Amniotic epithelial cell (primary cell): ENCODE data around the gene NDUFV1.
"Not testable (repeated sequence)": the region's sequence is repeated elsewhere in the genome, so short reads cannot be mapped to it uniquely, and the experiment has no call there.

ENCODE experiments used
- DNase-seq: peaks from one replicate; pipeline ENCODE4 v3.0.0-alpha.2; 2010; ENCODE audit warnings: low read depth

NDUFV1 gene

GRCh38 chr11:67657300-67657699 is 50.6 kb downstream of the NDUFV1 start:
- DNase-seq, result no peak

GRCh38 chr11:67659651-67660165 is 53.0 kb downstream of the NDUFV1 start:
- not testable (repeated sequence) for DNase-seq

- DNase-seq, result not testable (repeated sequence)
These were observed 54.0 kb downstream of the NDUFV1 start for GRCh38 chr11:67660752-67661151.
